ENCODE measurements around the gene SHMT1. TPM values are rescaled to one million over a fixed set of nuclear protein-coding genes. Genes with fewer than 3 reads are reported as not detected.
"Not testable (repeated sequence)": the region's sequence is repeated elsewhere in the genome, so short reads cannot be mapped to it uniquely, and the experiment has no call there.

Gene SHMT1
- total and polyA plus RNA-seq, 7 donors, result 8.3 to 20.8 (median 14.2) TPM

DNA sequence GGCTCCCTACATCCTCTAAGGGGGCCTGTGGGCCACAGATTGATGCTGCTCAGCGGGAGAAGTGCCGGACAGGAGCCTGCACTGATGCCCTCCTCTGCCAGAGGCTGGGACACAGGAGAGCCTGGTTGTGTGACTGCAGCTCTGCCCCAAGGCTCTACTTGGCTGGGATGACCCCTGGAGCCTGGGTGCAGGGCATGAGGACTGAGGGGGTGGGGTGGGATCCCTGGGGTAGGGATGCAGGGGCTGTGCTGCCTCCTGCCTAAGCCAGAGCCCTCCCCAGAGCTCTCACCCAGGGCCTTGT, 14.8 kb upstream of the SHMT1 start:
- H3K27me3 ChIP-seq (ENCODE audit: insufficient read depth in 3 of 3, low read length in 2 of 3), result peaks cover 0 to 22% (median 5%) of the 10 kb centered on the region in 3 donors
- no peak overlapping the region for H3K27ac ChIP-seq
- ATAC-seq, result no peak
- H3K36me3 ChIP-seq (ENCODE audit: insufficient read depth in 1 of 2, low read depth in 1 of 2), result no peaks in the 10 kb centered on the region
- WGBS, 3 donors, result 86 to 100% (median 96%) methylated on average over 2 of the region's 2 CpGs
- H3K9me3 ChIP-seq, result no peaks in the 10 kb centered on the region
- no peak for DNase-seq
- no peaks in the 10 kb centered on the region for H3K4me1 ChIP-seq
- no peak overlapping the region for H3K4me3 ChIP-seq
- intact Hi-C loops (cut with DNase I), result no loop called here
- TF ChIP-seq, protein P1, sequence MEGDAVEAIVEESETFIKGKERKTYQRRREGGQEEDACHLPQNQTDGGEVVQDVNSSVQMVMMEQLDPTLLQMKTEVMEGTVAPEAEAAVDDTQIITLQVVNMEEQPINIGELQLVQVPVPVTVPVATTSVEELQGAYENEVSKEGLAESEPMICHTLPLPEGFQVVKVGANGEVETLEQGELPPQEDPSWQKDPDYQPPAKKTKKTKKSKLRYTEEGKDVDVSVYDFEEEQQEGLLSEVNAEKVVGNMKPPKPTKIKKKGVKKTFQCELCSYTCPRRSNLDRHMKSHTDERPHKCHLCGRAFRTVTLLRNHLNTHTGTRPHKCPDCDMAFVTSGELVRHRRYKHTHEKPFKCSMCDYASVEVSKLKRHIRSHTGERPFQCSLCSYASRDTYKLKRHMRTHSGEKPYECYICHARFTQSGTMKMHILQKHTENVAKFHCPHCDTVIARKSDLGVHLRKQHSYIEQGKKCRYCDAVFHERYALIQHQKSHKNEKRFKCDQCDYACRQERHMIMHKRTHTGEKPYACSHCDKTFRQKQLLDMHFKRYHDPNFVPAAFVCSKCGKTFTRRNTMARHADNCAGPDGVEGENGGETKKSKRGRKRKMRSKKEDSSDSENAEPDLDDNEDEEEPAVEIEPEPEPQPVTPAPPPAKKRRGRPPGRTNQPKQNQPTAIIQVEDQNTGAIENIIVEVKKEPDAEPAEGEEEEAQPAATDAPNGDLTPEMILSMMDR (IDR thresholded peaks at IDR 0.05), result no peak

DNA sequence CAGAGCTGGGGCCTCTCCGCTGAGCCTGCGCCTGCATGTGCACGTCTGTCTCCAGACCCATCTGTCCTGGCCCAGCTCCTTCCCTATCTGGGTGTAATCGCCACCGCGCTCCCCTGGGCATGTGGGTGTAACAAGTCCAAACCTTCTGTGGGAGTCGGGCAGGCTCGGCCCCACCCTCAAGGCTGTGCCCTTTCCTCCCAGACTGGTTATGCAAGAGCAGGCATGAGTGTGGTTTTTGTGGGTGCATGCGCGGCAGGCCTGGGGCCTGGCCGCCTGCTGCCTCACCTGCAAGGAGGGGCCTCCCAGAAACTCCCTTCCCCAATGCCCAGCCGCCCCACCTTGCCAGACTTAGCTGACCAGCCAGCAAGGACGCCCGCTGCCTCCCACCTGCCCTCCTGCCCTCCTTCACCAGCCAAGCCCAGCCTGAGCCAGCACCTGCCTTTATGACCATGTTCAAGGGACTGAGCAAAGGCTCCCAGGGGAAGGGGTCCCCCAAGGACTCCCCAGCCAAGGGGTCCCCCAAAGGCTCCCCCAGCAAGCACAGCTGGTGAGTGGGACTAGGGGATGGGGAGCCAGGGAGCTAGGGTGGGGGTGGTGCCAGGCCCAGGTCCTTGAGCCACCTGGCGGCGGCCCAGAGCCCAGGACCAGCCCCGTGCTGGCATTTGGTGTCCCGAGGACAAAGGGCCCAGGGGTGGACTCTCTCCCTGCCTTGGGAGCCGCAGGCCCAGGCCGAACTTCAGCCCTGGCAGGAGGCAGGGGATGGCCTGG, 14.3 kb upstream of the SHMT1 start, which contains the start of gene EVPLL:
EVPLL (plus strand) TSS at position 342 of the 768 bp plus-strand sequence. CDS start 3,160 bp downstream, outside the sequence.
- intact Hi-C loops (cut with DNase I), result no loop called here
- no peaks in the 10 kb centered on the region for H3K9me3 ChIP-seq
- H3K4me1 ChIP-seq, result no peaks in the 10 kb centered on the region
- H3K27me3 ChIP-seq (ENCODE audit: insufficient read depth in 3 of 3, low read length in 2 of 3), result peaks cover 0 to 17% (median 3%) of the 10 kb centered on the region in 3 donors
- no peaks in the 10 kb centered on the region for H3K36me3 ChIP-seq (ENCODE audit: insufficient read depth in 1 of 2, low read depth in 1 of 2)
- no peak within 1 kb of the TSS for H3K4me3 ChIP-seq
- WGBS, 3 donors, result 73 to 83% (median 77%) methylated on average over 17 to 20 of the region's 20 CpGs
- no peak within 1 kb of the TSS for H3K27ac ChIP-seq
- peak in 1 of 2 donors; percentile 60 for DNase-seq
- TF ChIP-seq, protein P1 (IDR thresholded peaks at IDR 0.05), result no peak
- ATAC-seq, result peak in 2 of 4 donors; percentile 15 to 37

DNA sequence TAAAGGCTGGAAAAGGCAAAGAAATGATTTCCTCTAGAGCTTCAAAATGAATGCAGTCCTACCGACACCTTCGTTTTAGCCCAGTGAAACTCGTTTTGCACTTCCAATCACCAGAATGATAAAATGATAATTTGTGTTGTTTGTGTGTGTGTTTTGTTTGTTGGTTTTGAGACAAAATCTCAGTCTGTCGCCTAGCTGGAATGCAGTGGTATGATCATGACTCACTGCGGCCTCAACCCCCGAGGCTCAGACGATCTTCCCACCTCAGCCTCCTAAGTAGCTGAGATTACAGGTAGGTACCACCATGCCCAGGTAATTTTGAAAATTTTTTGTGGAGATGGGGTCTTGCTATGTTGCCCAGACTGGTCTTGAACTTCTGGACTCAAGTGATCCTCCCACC, 10.9 kb upstream of the SHMT1 start:
- peaks cover 0 to 3% (median 0%) of the 10 kb centered on the region in 3 donors for H3K27me3 ChIP-seq (ENCODE audit: insufficient read depth in 3 of 3, low read length in 2 of 3)
- no peak for DNase-seq
- WGBS, 3 donors, result 76 to 88% (median 82%) methylated on average over 7 of the region's 7 CpGs

DNA sequence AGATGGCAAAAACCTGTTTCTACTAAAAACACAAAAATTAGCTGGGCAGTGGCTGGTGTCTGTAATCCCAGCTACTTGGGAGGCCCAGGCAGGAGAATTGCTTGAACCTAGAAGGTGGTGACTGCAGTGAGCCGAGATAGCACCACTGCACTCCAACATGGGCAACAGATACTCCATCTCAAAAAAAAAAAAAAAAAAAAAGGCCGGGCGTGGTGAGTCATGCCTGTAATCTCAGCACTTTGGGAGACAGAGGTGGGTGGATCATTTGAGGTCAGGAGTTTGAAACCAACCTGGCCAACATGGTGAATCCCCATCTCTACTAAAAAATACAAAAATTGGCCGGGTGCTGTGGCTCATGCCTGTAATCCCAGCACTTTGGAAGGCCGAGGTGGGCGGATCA, 9.8 kb upstream of the SHMT1 start:
- H3K27ac ChIP-seq; H3K4me1 ChIP-seq; DNase-seq; intact Hi-C loops (cut with DNase I); ATAC-seq; H3K36me3 ChIP-seq (ENCODE audit: insufficient read depth in 1 of 2, low read depth in 1 of 2); H3K27me3 ChIP-seq (ENCODE audit: insufficient read depth in 3 of 3, low read length in 2 of 3); H3K4me3 ChIP-seq; H3K9me3 ChIP-seq: not testable (repeated sequence)
- WGBS, 3 donors, result 89 to 94% (median 89%) methylated on average over 5 to 6 of the region's 6 CpGs

More for the DNA sequence above, 10.9 kb upstream of the SHMT1 start:
- ATAC-seq, result no peak
- Histone ChIP-seq H3K4me3 (no peak overlapping the region), H3K9me3 (no peaks in the 10 kb centered on the region), H3K36me3 (ENCODE audit: insufficient read depth in 1 of 2, low read depth in 1 of 2) (no peaks in the 10 kb centered on the region), H3K27ac (no peak overlapping the region), H3K4me1 (no peaks in the 10 kb centered on the region)
- TF ChIP-seq, protein P1 (IDR thresholded peaks at IDR 0.05), result no peak
- intact Hi-C loops (cut with DNase I), result no loop called here

DNA sequence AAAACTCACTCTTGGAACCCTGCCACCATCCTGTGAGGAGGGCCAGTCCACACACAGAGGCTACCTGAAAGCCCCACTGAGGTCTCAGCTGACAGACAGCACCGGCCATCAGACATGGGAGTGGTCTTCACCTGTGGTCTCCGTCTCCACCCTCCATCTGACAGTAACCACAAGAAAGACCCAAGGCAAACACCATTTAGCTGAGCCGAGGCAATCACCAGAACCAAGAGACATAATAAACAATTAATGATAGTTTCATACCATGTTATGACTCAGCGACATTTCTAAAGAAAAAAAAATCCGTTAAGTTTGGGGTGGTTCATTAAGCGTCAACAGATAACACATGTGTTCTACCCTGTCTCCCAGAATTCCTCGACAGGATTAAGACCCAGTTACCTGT, 8.1 kb upstream of the SHMT1 start:
- Histone ChIP-seq H3K27me3 (ENCODE audit: insufficient read depth in 3 of 3, low read length in 2 of 3) (peaks cover 0 to 3% (median 0%) of the 10 kb centered on the region in 3 donors), H3K4me3 (no peak overlapping the region), H3K27ac (no peak overlapping the region), H3K4me1 (no peaks in the 10 kb centered on the region), H3K9me3 (no peaks in the 10 kb centered on the region), H3K36me3 (ENCODE audit: insufficient read depth in 1 of 2, low read depth in 1 of 2) (no peaks in the 10 kb centered on the region)
- intact Hi-C loops (cut with DNase I), result no loop called here
- TF ChIP-seq, protein P1 (IDR thresholded peaks at IDR 0.05), result no peak
- no peak for DNase-seq
- 74 to 87% (median 79%) methylated on average over 7 of the region's 7 CpGs for WGBS, 3 donors
- ATAC-seq, result no peak
